Myometrial cell (primary cell): ENCODE measurements around the gene PLEKHB2. TPM values are rescaled to one million over a fixed set of nuclear protein-coding genes. Genes with fewer than 3 reads are reported as not detected.

ENCODE experiments used
- total RNA-seq: library from RNA; depleted of rRNA; stranded (reverse); fragments of >200 nt; gene quantifications from 2 replicates; pipeline ENCODE4 v1.2.3, GENCODE V29; 2015

PLEKHB2 gene
- 56.5 and 78.7 TPM in 2 replicates for total RNA-seq

GRCh38 chr2:131105156-131105949 lies at the start of gene PLEKHB2:
Gene PLEKHB2 (plus strand): TSS chr2:131105336. CDS start chr2:131120942, 15,606 bp downstream.

GRCh38 chr2:131093006-131093695 lies 12.0 kb upstream of the PLEKHB2 start, which contains the start of gene FAM168B:
Gene FAM168B (minus strand): TSS chr2:131093460. CDS start chr2:131082646, 10,814 bp downstream.

Other genes with a start within 250 kb of the PLEKHB2 start
- 76.7 and 89.3 TPM in 2 replicates for gene FAM168B, start 11.9 kb upstream of the PLEKHB2 start, total RNA-seq
- not detected in 2 replicates for gene POTEE, start 104.2 kb downstream of the PLEKHB2 start, total RNA-seq